ENCODE measurements around the gene SLC32A1.

Gene SLC32A1

GRCh38 chr20:38723848-38724625 is at the start of gene SLC32A1:
TSS of gene SLC32A1 (plus strand) at chr20:38724486. CDS start at chr20:38724725, 239 bp downstream.
- H3K27ac ChIP-seq: no peak within 1 kb of the TSS
- H3K79me2 ChIP-seq: no peaks in the 10 kb centered on the region
- H3K4me2 ChIP-seq (ENCODE audit: low read length): no peak within 1 kb of the TSS
- no peak within 1 kb of the TSS for H3K9ac ChIP-seq
- no peak for TF ChIP-seq CTCF (IDR thresholded peaks at IDR 0.05)
- H3K36me3 ChIP-seq (ENCODE audit: control insufficient read depth, insufficient read depth, low read length): no peaks in the 10 kb centered on the region
- H2AFZ ChIP-seq: no peak within 1 kb of the TSS
- H3K27me3 ChIP-seq (ENCODE audit: control insufficient read depth, insufficient read depth, low read length): peaks cover 18% of the 10 kb centered on the region
- no peak within 1 kb of the TSS for H3K4me3 ChIP-seq (ENCODE audit: low read depth, low read length)
- H3K9me3 ChIP-seq (ENCODE audit: control insufficient read depth, low read length): no peaks in the 10 kb centered on the region
- H3K4me1 ChIP-seq: no peaks in the 10 kb centered on the region

- Histone ChIP-seq H3K9ac (no peak overlapping the region), H3K4me3 (ENCODE audit: low read depth, low read length) (no peak overlapping the region), H3K27ac (no peak overlapping the region), H2AFZ (peak overlapping the region; percentile 95), H3K27me3 (ENCODE audit: control insufficient read depth, insufficient read depth, low read length) (peaks cover 3% of the 10 kb centered on the region), H3K4me1 (peaks cover 2% of the 10 kb centered on the region), H3K79me2 (no peaks in the 10 kb centered on the region), H3K9me3 (ENCODE audit: control insufficient read depth, low read length) (no peaks in the 10 kb centered on the region), H3K4me2 (ENCODE audit: low read length) (no peak overlapping the region), H3K36me3 (ENCODE audit: control insufficient read depth, insufficient read depth, low read length) (no peaks in the 10 kb centered on the region)
- no peak for TF ChIP-seq CTCF (IDR thresholded peaks at IDR 0.05)
Observed at GRCh38 chr20:38674765-38675133, 49.5 kb upstream of the SLC32A1 start.

GRCh38 chr20:38676576-38676975 is 47.7 kb upstream of the SLC32A1 start:
- Histone ChIP-seq H2AFZ (no peak overlapping the region), H3K27me3 (ENCODE audit: control insufficient read depth, insufficient read depth, low read length) (peaks cover 3% of the 10 kb centered on the region), H3K4me1 (peaks cover 2% of the 10 kb centered on the region), H3K36me3 (ENCODE audit: control insufficient read depth, insufficient read depth, low read length) (no peaks in the 10 kb centered on the region), H3K4me3 (ENCODE audit: low read depth, low read length) (no peak overlapping the region), H3K79me2 (no peaks in the 10 kb centered on the region), H3K4me2 (ENCODE audit: low read length) (no peak overlapping the region), H3K9ac (no peak overlapping the region), H3K9me3 (ENCODE audit: control insufficient read depth, low read length) (no peaks in the 10 kb centered on the region), H3K27ac (no peak overlapping the region)
- no peak for TF ChIP-seq CTCF (IDR thresholded peaks at IDR 0.05)

GRCh38 chr20:38680500-38681306 is 43.6 kb upstream of the SLC32A1 start:
- TF ChIP-seq CTCF (IDR thresholded peaks at IDR 0.05): no peak
- Histone ChIP-seq H3K27me3 (ENCODE audit: control insufficient read depth, insufficient read depth, low read length) (no peaks in the 10 kb centered on the region), H3K4me1 (no peaks in the 10 kb centered on the region), H3K9me3 (ENCODE audit: control insufficient read depth, low read length) (no peaks in the 10 kb centered on the region), H3K4me3 (ENCODE audit: low read depth, low read length) (no peak overlapping the region), H2AFZ (no peak overlapping the region), H3K4me2 (ENCODE audit: low read length) (no peak overlapping the region), H3K27ac (no peak overlapping the region), H3K36me3 (ENCODE audit: control insufficient read depth, insufficient read depth, low read length) (no peaks in the 10 kb centered on the region), H3K79me2 (no peaks in the 10 kb centered on the region), H3K9ac (no peak overlapping the region)

All from parathyroid adenoma (tissue), 2 donors.